Thyroid gland (tissue), 4 donors: ENCODE measurements around the gene AHI1. TPM values are rescaled to one million over a fixed set of nuclear protein-coding genes. Genes with fewer than 3 reads are reported as not detected.

ENCODE experiments used
- DNase-seq, 2 donors: peaks; one replicate each; pipeline ENCODE4 v3.0.0-alpha.2; 2019
- H3K27ac ChIP-seq, 3 donors: fragments of 200-600 bp; sonication (generic); 1 replicate in 2 of 3; 2 replicates in 1 of 3; pipeline ENCODE4 v1.5.1; 2016 to 2019; ENCODE audit warnings: mild to moderate bottlenecking in 1 of 3, moderate library complexity in 1 of 3
- H3K27me3 ChIP-seq: fragments of 200-600 bp; sonication (generic); one replicate; pipeline ENCODE4 v1.5.1; 2019
- H3K36me3 ChIP-seq, 2 donors: fragments of 200-600 bp; sonication (generic); one replicate each; pipeline ENCODE4 v1.5.1; 2016 to 2019
- H3K4me1 ChIP-seq, 2 donors: fragments of 200-600 bp; sonication (generic); one replicate each; pipeline ENCODE4 v1.5.1; 2017 to 2019
- H3K4me3 ChIP-seq, 3 donors: fragments of 200-600 bp; sonication (generic); replicated peaks in 1 of 3; 1 replicate in 2 of 3; 2 replicates in 1 of 3; pipeline ENCODE4 v1.5.1; 2016; ENCODE audit warnings: mild to moderate bottlenecking in 1 of 3
- H3K9me3 ChIP-seq: fragments of 200-600 bp; sonication (generic); one replicate; pipeline ENCODE4 v1.5.1; 2017
- POLR2A ChIP-seq, 2 donors: fragments of 450-650 bp; IDR thresholded peaks; one replicate each; pipeline ENCODE4 v1.6.1; 2017; ENCODE audit warnings: antibody characterized with exemption in 2 of 2, mild to moderate bottlenecking in 2 of 2, moderate library complexity in 1 of 2
- WGBS, 2 donors: methylation state at CpG; one replicate each; pipeline ENCODE4 v1.1.5; 2017; 5-methylcytosine and 5-hydroxymethylcytosine counted together
- intact Hi-C: fragments of 100-400 bp; cut with DNase I; formaldehyde crosslinking; loops from one replicate; pipeline ENCODE4 v1.15.1; 2023
- total RNA-seq, 4 donors: library from RNA; depleted of rRNA; stranded (reverse); fragments of >200 nt; gene quantifications; one replicate each; pipeline ENCODE4 v1.2.3, GENCODE V29; 2016
- TF ChIP-seq, protein P1 (sequence below), 6 experiments: fragments of 200-600 bp in 3 of 6; fragments of 450-650 bp in 3 of 6; sonication (generic) in 3 of 6; IDR thresholded peaks; one replicate each; pipeline ENCODE4 v1.5.1; 2016 to 2019; ENCODE audit warnings: antibody characterized with exemption in 6 of 6, mild to moderate bottlenecking in 2 of 6, inconsistent platforms in 1 of 6, moderate library complexity in 1 of 6

Gene AHI1
- total RNA-seq, 4 donors from 2014 or later, result 25.5 to 53.3 (median 42.1) TPM

DNA sequence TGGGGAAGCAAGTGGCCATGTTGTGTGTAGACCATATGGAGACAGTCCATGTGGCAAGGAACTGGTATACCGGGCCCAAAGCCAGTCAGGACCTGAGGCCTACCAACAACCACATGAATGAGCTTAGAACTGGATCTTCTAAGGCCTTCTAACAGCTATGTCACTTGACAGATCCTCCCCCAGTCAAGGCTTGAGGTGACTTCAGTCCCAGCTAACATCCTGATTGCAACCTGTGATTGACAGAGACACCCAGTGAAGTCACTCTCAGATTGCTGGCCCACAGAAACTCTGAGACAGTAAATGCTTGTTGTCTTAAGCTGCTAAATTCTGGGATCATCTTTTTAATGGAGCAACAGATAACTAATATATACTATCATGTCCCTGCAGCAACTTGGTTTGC lies 32.9 kb downstream of the AHI1 start:
- no peak for DNase-seq
- H3K4me3 ChIP-seq, result no peak overlapping the region
- H3K27me3 ChIP-seq, result no peaks in the 10 kb centered on the region
- WGBS, 2 donors, result 86 to 93% methylated on average over 1 of the region's 1 CpG
- TF ChIP-seq POLR2A (IDR thresholded peaks at IDR 0.05), result no peak
- TF ChIP-seq, protein P1, sequence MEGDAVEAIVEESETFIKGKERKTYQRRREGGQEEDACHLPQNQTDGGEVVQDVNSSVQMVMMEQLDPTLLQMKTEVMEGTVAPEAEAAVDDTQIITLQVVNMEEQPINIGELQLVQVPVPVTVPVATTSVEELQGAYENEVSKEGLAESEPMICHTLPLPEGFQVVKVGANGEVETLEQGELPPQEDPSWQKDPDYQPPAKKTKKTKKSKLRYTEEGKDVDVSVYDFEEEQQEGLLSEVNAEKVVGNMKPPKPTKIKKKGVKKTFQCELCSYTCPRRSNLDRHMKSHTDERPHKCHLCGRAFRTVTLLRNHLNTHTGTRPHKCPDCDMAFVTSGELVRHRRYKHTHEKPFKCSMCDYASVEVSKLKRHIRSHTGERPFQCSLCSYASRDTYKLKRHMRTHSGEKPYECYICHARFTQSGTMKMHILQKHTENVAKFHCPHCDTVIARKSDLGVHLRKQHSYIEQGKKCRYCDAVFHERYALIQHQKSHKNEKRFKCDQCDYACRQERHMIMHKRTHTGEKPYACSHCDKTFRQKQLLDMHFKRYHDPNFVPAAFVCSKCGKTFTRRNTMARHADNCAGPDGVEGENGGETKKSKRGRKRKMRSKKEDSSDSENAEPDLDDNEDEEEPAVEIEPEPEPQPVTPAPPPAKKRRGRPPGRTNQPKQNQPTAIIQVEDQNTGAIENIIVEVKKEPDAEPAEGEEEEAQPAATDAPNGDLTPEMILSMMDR (IDR thresholded peaks at IDR 0.05), result no peak
- H3K4me1 ChIP-seq, result no peaks in the 10 kb centered on the region
- H3K27ac ChIP-seq, result no peak overlapping the region
- no peaks in the 10 kb centered on the region for H3K36me3 ChIP-seq
- no peaks in the 10 kb centered on the region for H3K9me3 ChIP-seq
- intact Hi-C loops, result no loop called here

DNA sequence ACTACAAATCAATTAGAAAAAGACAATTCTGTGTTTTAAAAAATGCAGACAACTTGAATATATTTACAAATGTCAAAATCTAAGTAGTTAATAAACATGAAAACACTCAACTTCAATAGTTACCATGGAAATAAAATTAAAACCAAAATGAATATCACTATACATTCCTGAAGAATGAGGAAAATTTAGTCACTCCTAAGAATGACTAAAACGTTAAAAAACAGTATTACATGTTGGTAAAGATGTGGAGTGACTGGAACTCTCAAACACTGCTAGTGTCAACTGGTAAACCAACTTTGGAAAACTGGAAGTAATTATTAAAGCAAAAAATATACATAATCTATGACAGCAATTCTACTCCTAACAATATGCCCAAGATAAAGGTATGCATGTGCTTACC lies 36.3 kb downstream of the AHI1 start:
- WGBS, 2 donors, result 77 to 83% methylated on average over 1 of the region's 1 CpG

DNA sequence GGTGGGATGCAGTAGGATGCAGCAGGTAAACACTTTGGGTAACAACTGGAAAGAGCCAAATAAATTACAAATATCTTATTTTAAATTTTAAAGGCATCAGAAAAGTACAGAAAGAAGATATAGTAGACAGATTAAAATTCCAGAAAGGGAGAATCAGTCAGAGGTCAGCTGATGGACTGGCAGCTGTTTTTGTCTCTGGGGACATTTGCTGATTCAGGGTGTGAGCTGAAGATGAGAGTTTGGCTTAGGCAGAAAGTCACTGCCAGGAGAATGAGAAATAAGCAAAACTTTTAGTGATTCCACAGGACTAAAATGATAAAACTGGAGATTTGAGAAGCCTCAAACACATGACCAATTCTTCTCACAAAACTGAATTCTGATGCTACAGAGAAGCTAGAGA lies 39.5 kb downstream of the AHI1 start:
- intact Hi-C loops, result no loop called here
- no peak for DNase-seq
- Histone ChIP-seq H3K36me3 (no peaks in the 10 kb centered on the region), H3K9me3 (no peaks in the 10 kb centered on the region), H3K27ac (no peak overlapping the region), H3K4me1 (no peaks in the 10 kb centered on the region), H3K4me3 (no peak overlapping the region), H3K27me3 (no peaks in the 10 kb centered on the region)
- TF ChIP-seq, protein P1 (IDR thresholded peaks at IDR 0.05), result no peak
- no peak for TF ChIP-seq POLR2A (IDR thresholded peaks at IDR 0.05)

More for the DNA sequence above, 36.3 kb downstream of the AHI1 start:
- Histone ChIP-seq H3K27ac (no peak overlapping the region), H3K4me1 (no peaks in the 10 kb centered on the region), H3K36me3 (no peaks in the 10 kb centered on the region), H3K27me3 (no peaks in the 10 kb centered on the region), H3K4me3 (no peak overlapping the region), H3K9me3 (no peaks in the 10 kb centered on the region)
- no peak for DNase-seq
- intact Hi-C loops, result no loop called here
- TF ChIP-seq, protein P1 (IDR thresholded peaks at IDR 0.05), result no peak
- no peak for TF ChIP-seq POLR2A (IDR thresholded peaks at IDR 0.05)

DNA sequence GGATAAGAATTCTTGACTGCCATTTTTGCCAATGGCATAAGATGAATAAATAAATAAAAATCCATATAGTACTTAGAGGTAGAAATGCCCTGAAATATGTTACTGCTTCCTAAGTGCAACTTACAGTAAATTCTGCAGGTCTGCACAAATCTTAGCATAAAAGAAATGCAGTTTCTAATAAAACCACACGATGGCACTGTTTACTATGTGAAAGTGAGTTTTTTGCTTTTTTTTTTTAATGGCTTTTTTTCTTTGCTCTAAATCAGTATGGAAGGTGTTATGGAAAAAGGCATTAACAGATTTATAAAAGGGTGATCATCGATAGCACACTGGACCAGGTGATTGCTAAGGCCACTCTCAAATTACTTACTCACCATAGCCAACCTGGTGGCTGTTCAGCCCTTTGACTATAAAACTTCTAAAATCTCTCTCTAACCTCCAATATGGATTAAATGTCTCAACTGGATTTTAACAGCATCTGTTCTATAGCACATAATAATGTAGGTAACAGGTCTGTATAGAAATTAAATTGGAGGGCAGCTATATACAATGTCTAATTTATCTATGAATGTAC lies 45.8 kb downstream of the AHI1 start:
- WGBS, 2 donors, result 21 to 36% methylated on average over 2 of the region's 2 CpGs
- no peaks in the 10 kb centered on the region for H3K4me1 ChIP-seq
- no peak overlapping the region for H3K4me3 ChIP-seq
- peaks cover 0 to 2% of the 10 kb centered on the region in 2 donors for H3K36me3 ChIP-seq
- no peaks in the 10 kb centered on the region for H3K9me3 ChIP-seq
- no peak overlapping the region for H3K27ac ChIP-seq
- intact Hi-C loops, result no loop called here
- H3K27me3 ChIP-seq, result no peaks in the 10 kb centered on the region
- DNase-seq, result no peak
- TF ChIP-seq, protein P1 (IDR thresholded peaks at IDR 0.05), result peak; percentile 14 to 68 (median 58)
- TF ChIP-seq POLR2A (IDR thresholded peaks at IDR 0.05), result no peak

DNA sequence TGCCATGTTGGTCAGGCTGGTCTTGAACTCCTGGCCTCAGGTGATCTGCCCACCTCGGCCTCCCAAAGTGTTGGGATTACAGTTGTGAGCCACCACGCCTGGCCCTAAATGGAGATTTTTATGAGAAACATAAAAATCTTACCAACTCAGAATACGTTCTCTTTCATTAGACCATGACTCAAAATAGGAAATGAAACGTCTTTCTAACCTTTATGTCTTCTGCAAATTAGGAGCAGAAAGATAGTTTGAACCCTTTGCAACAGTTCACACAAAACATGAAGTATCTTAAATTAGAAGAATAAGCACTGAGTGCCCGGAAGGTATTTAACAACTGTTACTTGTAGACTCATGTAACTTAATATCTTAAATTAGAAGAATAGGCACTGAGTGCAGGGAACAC lies 48.3 kb downstream of the AHI1 start:
- TF ChIP-seq, protein P1 (IDR thresholded peaks at IDR 0.05), result no peak
- no peak for TF ChIP-seq POLR2A (IDR thresholded peaks at IDR 0.05)
- 92 to 96% methylated on average over 5 of the region's 5 CpGs for WGBS, 2 donors
- intact Hi-C loops, result no loop called here

More for the DNA sequence above, 48.3 kb downstream of the AHI1 start:
- H3K27ac ChIP-seq, result no peak overlapping the region
- DNase-seq, result no peak
- peaks cover 0 to 2% of the 10 kb centered on the region in 2 donors for H3K36me3 ChIP-seq
- H3K4me1 ChIP-seq, result no peaks in the 10 kb centered on the region
- no peaks in the 10 kb centered on the region for H3K9me3 ChIP-seq
- H3K4me3 ChIP-seq, result no peak overlapping the region
- no peaks in the 10 kb centered on the region for H3K27me3 ChIP-seq
